ENCODE measurements around the gene EBI3. TPM values are rescaled to one million over a fixed set of nuclear protein-coding genes. Genes with fewer than 3 reads are reported as not detected.
"Not testable (repeated sequence)": the region's sequence is repeated elsewhere in the genome, so short reads cannot be mapped to it uniquely, and the experiment has no call there.

The EBI3 gene
- polyA plus RNA-seq, 2 donors = 0.53 to 0.92 TPM

GRCh38 chr19:4187313-4188122 lies 41.8 kb upstream of the EBI3 start:
- Histone ChIP-seq H3K9me3 (ENCODE audit: control insufficient read depth in 2 of 2, insufficient read depth in 1 of 2, low read depth in 1 of 2, low read length in 1 of 2) (no peaks in the 10 kb centered on the region), H3K36me3 (ENCODE audit: control insufficient read depth in 2 of 2, insufficient read depth in 2 of 2, low read length in 1 of 2) (no peaks in the 10 kb centered on the region), H3K4me3 (ENCODE audit: low read depth in 1 of 2, low read length in 2 of 2) (no peak overlapping the region), H3K27me3 (ENCODE audit: control insufficient read depth in 1 of 2, insufficient read depth in 2 of 2, low read length in 2 of 2) (no peaks in the 10 kb centered on the region), H3K27ac (ENCODE audit: low read depth in 2 of 2, low read length in 1 of 2) (no peak overlapping the region), H3K4me1 (ENCODE audit: control insufficient read depth in 2 of 2, insufficient read depth in 2 of 2, low read length in 1 of 2) (peaks cover 0 to 4% of the 10 kb centered on the region in 2 donors)
- 91 to 92% methylated on average over 10 of the region's 10 CpGs for WGBS, 2 donors

- Histone ChIP-seq H3K9me3 (ENCODE audit: control insufficient read depth in 2 of 2, insufficient read depth in 1 of 2, low read depth in 1 of 2, low read length in 1 of 2) (no peaks in the 10 kb centered on the region), H3K27me3 (ENCODE audit: control insufficient read depth in 1 of 2, insufficient read depth in 2 of 2, low read length in 2 of 2) (no peaks in the 10 kb centered on the region), H3K4me1 (ENCODE audit: control insufficient read depth in 2 of 2, insufficient read depth in 2 of 2, low read length in 1 of 2) (no peaks in the 10 kb centered on the region), H3K4me3 (ENCODE audit: low read depth in 1 of 2, low read length in 2 of 2) (no peak overlapping the region), H3K36me3 (ENCODE audit: control insufficient read depth in 2 of 2, insufficient read depth in 2 of 2, low read length in 1 of 2) (no peaks in the 10 kb centered on the region), H3K27ac (ENCODE audit: low read depth in 2 of 2, low read length in 1 of 2) (no peak overlapping the region)
- WGBS, 2 donors = 71 to 75% methylated on average over 5 of the region's 5 CpGs
These were observed 39.7 kb upstream of the EBI3 start for GRCh38 chr19:4189641-4190040.

- H3K27ac ChIP-seq (ENCODE audit: low read depth in 2 of 2, low read length in 1 of 2); H3K36me3 ChIP-seq (ENCODE audit: control insufficient read depth in 2 of 2, insufficient read depth in 2 of 2, low read length in 1 of 2); H3K4me1 ChIP-seq (ENCODE audit: control insufficient read depth in 2 of 2, insufficient read depth in 2 of 2, low read length in 1 of 2); H3K9me3 ChIP-seq (ENCODE audit: control insufficient read depth in 2 of 2, insufficient read depth in 1 of 2, low read depth in 1 of 2, low read length in 1 of 2); H3K4me3 ChIP-seq (ENCODE audit: low read depth in 1 of 2, low read length in 2 of 2); H3K27me3 ChIP-seq (ENCODE audit: control insufficient read depth in 1 of 2, insufficient read depth in 2 of 2, low read length in 2 of 2): not testable (repeated sequence)
- WGBS, 2 donors = 91 to 92% methylated on average over 3 of the region's 3 CpGs
These were observed 36.8 kb upstream of the EBI3 start for GRCh38 chr19:4192537-4192936.

GRCh38 chr19:4194353-4194752 lies 35.0 kb upstream of the EBI3 start:
- Histone ChIP-seq H3K4me3 (ENCODE audit: low read depth in 1 of 2, low read length in 2 of 2) (no peak overlapping the region), H3K36me3 (ENCODE audit: control insufficient read depth in 2 of 2, insufficient read depth in 2 of 2, low read length in 1 of 2) (no peaks in the 10 kb centered on the region), H3K27me3 (ENCODE audit: control insufficient read depth in 1 of 2, insufficient read depth in 2 of 2, low read length in 2 of 2) (peaks cover 0 to 9% of the 10 kb centered on the region in 2 donors), H3K4me1 (ENCODE audit: control insufficient read depth in 2 of 2, insufficient read depth in 2 of 2, low read length in 1 of 2) (no peaks in the 10 kb centered on the region), H3K9me3 (ENCODE audit: control insufficient read depth in 2 of 2, insufficient read depth in 1 of 2, low read depth in 1 of 2, low read length in 1 of 2) (no peaks in the 10 kb centered on the region), H3K27ac (ENCODE audit: low read depth in 2 of 2, low read length in 1 of 2) (no peak overlapping the region)
- WGBS, 2 donors = 42 to 47% methylated on average over 7 of the region's 7 CpGs

- Histone ChIP-seq H3K9me3 (ENCODE audit: control insufficient read depth in 2 of 2, insufficient read depth in 1 of 2, low read depth in 1 of 2, low read length in 1 of 2) (no peaks in the 10 kb centered on the region), H3K4me1 (ENCODE audit: control insufficient read depth in 2 of 2, insufficient read depth in 2 of 2, low read length in 1 of 2) (no peaks in the 10 kb centered on the region), H3K27ac (ENCODE audit: low read depth in 2 of 2, low read length in 1 of 2) (no peak overlapping the region), H3K36me3 (ENCODE audit: control insufficient read depth in 2 of 2, insufficient read depth in 2 of 2, low read length in 1 of 2) (no peaks in the 10 kb centered on the region), H3K27me3 (ENCODE audit: control insufficient read depth in 1 of 2, insufficient read depth in 2 of 2, low read length in 2 of 2) (peaks cover 0 to 14% of the 10 kb centered on the region in 2 donors), H3K4me3 (ENCODE audit: low read depth in 1 of 2, low read length in 2 of 2) (no peak overlapping the region)
- 79 to 83% methylated on average over 8 of the region's 8 CpGs for WGBS, 2 donors
These were observed 33.3 kb upstream of the EBI3 start for GRCh38 chr19:4196009-4196408.

- no peaks in the 10 kb centered on the region for H3K36me3 ChIP-seq (ENCODE audit: control insufficient read depth in 2 of 2, insufficient read depth in 2 of 2, low read length in 1 of 2)
- no peak overlapping the region for H3K4me3 ChIP-seq (ENCODE audit: low read depth in 1 of 2, low read length in 2 of 2)
- no peaks in the 10 kb centered on the region for H3K4me1 ChIP-seq (ENCODE audit: control insufficient read depth in 2 of 2, insufficient read depth in 2 of 2, low read length in 1 of 2)
- no peaks in the 10 kb centered on the region for H3K9me3 ChIP-seq (ENCODE audit: control insufficient read depth in 2 of 2, insufficient read depth in 1 of 2, low read depth in 1 of 2, low read length in 1 of 2)
- WGBS, 2 donors = 81 to 84% methylated on average over 22 of the region's 22 CpGs
- peaks cover 0 to 14% of the 10 kb centered on the region in 2 donors for H3K27me3 ChIP-seq (ENCODE audit: control insufficient read depth in 1 of 2, insufficient read depth in 2 of 2, low read length in 2 of 2)
- no peak overlapping the region for H3K27ac ChIP-seq (ENCODE audit: low read depth in 2 of 2, low read length in 1 of 2)
These were observed 32.7 kb upstream of the EBI3 start for GRCh38 chr19:4196587-4197148.

- no peak overlapping the region for H3K4me3 ChIP-seq (ENCODE audit: low read depth in 1 of 2, low read length in 2 of 2)
- 80 to 85% methylated on average over 5 of the region's 5 CpGs for WGBS, 2 donors
- peaks cover 0 to 14% of the 10 kb centered on the region in 2 donors for H3K27me3 ChIP-seq (ENCODE audit: control insufficient read depth in 1 of 2, insufficient read depth in 2 of 2, low read length in 2 of 2)
- H3K27ac ChIP-seq (ENCODE audit: low read depth in 2 of 2, low read length in 1 of 2) = no peak overlapping the region
- no peaks in the 10 kb centered on the region for H3K36me3 ChIP-seq (ENCODE audit: control insufficient read depth in 2 of 2, insufficient read depth in 2 of 2, low read length in 1 of 2)
- no peaks in the 10 kb centered on the region for H3K9me3 ChIP-seq (ENCODE audit: control insufficient read depth in 2 of 2, insufficient read depth in 1 of 2, low read depth in 1 of 2, low read length in 1 of 2)
- no peaks in the 10 kb centered on the region for H3K4me1 ChIP-seq (ENCODE audit: control insufficient read depth in 2 of 2, insufficient read depth in 2 of 2, low read length in 1 of 2)
These were observed 32.1 kb upstream of the EBI3 start for GRCh38 chr19:4197228-4197624.

GRCh38 chr19:4197625-4198466 lies 31.5 kb upstream of the EBI3 start:
- peaks cover 0 to 14% of the 10 kb centered on the region in 2 donors for H3K27me3 ChIP-seq (ENCODE audit: control insufficient read depth in 1 of 2, insufficient read depth in 2 of 2, low read length in 2 of 2)
- no peaks in the 10 kb centered on the region for H3K36me3 ChIP-seq (ENCODE audit: control insufficient read depth in 2 of 2, insufficient read depth in 2 of 2, low read length in 1 of 2)
- H3K27ac ChIP-seq (ENCODE audit: low read depth in 2 of 2, low read length in 1 of 2) = no peak overlapping the region
- 18 to 29% methylated on average over 36 to 65 of the region's 70 CpGs for WGBS, 2 donors
- no peaks in the 10 kb centered on the region for H3K9me3 ChIP-seq (ENCODE audit: control insufficient read depth in 2 of 2, insufficient read depth in 1 of 2, low read depth in 1 of 2, low read length in 1 of 2)
- no peak overlapping the region for H3K4me3 ChIP-seq (ENCODE audit: low read depth in 1 of 2, low read length in 2 of 2)
- H3K4me1 ChIP-seq (ENCODE audit: control insufficient read depth in 2 of 2, insufficient read depth in 2 of 2, low read length in 1 of 2) = no peaks in the 10 kb centered on the region

- Histone ChIP-seq H3K27ac (ENCODE audit: low read depth in 2 of 2, low read length in 1 of 2) (no peak overlapping the region), H3K4me1 (ENCODE audit: control insufficient read depth in 2 of 2, insufficient read depth in 2 of 2, low read length in 1 of 2) (no peaks in the 10 kb centered on the region), H3K36me3 (ENCODE audit: control insufficient read depth in 2 of 2, insufficient read depth in 2 of 2, low read length in 1 of 2) (no peaks in the 10 kb centered on the region), H3K9me3 (ENCODE audit: control insufficient read depth in 2 of 2, insufficient read depth in 1 of 2, low read depth in 1 of 2, low read length in 1 of 2) (no peaks in the 10 kb centered on the region), H3K4me3 (ENCODE audit: low read depth in 1 of 2, low read length in 2 of 2) (no peak overlapping the region), H3K27me3 (ENCODE audit: control insufficient read depth in 1 of 2, insufficient read depth in 2 of 2, low read length in 2 of 2) (peaks cover 0 to 14% of the 10 kb centered on the region in 2 donors)
- 8 to 12% methylated on average over 12 to 28 of the region's 28 CpGs for WGBS, 2 donors
These were observed 30.7 kb upstream of the EBI3 start for GRCh38 chr19:4198467-4199126.

Data from esophagus (tissue), 2 donors.